K562 (cell line): ENCODE data around the gene DAAM1. TPM values are rescaled to one million over a fixed set of nuclear protein-coding genes. Genes with fewer than 3 reads are reported as not detected.

Source experiments
- ATAC-seq: fragments of 200-7000 bp; cut with Tn5 transposase; 3 replicates; pipeline ENCODE4 v1.9.1; 2020; ENCODE audit warnings: moderate library complexity
- BruUV-seq: library from RNA; stranded (reverse); fragments of 400-500 nt; replicated peaks from 2 replicates; lab custom pipeline; 2021; lab: Mats Ljungman, UMichigan
- CTCF ChIA-PET: fragments of 300-600 bp; formaldehyde crosslinking; extraction: SDS; loops from one replicate; lab custom pipeline; 2021; ENCODE audit warnings: low intra/inter-chr PET ratio; lab: Yijun Ruan, JAX
- POLR2A ChIA-PET: fragments of 300-600, 350-650 bp; sonication (Branson Sonifier 250); formaldehyde crosslinking; extraction: SDS; loops from one replicate; lab custom pipeline; 2021; ENCODE audit warnings: antibody characterized with exemption, inconsistent platforms; lab: Yijun Ruan, JAX
- DNase-seq, 4 experiments: peaks; one replicate each; pipeline versions ENCODE4 v3.0.0 to v3.0.0-alpha.2; 2011 to 2018; ENCODE audit warnings: low spot score in 3 of 4, mixed read lengths in 3 of 4; ENCODE audit errors: extremely low read depth in 1 of 4
- FAIRE-seq: peaks from 2 replicates; lab custom pipeline; 2011; peaks lifted over from hg19 to GRCh38; lab: Jason Lieb, UNC
- H2AFZ ChIP-seq: 2 replicates; pipeline ENCODE4 v1.6.0; 2011; ENCODE audit warnings: low read depth, low read length, control low read depth, inconsistent platforms
- H3K27ac ChIP-seq: fragments of 200-600 bp; 3 replicates; pipeline ENCODE4 v1.8.0; 2011; ENCODE audit warnings: low read depth, mild to moderate bottlenecking, control low read depth, inconsistent platforms, low read length, moderate library complexity, mixed read lengths; ENCODE audit errors: extremely low read depth
- H3K27me3 ChIP-seq, 2 experiments: fragments of 300-600 bp in 1 of 2; 2 replicates in 1 of 2; 3 replicates in 1 of 2; pipeline versions ENCODE4 v1.6.0 to v1.8.0; 2011; ENCODE audit warnings: inconsistent platforms in 2 of 2, low read length in 2 of 2, mild to moderate bottlenecking in 1 of 2, mixed read lengths in 1 of 2, moderate library complexity in 1 of 2; ENCODE audit not compliant: control insufficient read depth in 2 of 2, insufficient read depth in 2 of 2
- H3K36me3 ChIP-seq: fragments of 300-600 bp; 3 replicates; pipeline ENCODE4 v1.8.0; 2011; ENCODE audit warnings: mild to moderate bottlenecking, low read length, inconsistent platforms; ENCODE audit not compliant: control insufficient read depth, insufficient read depth
- H3K4me1 ChIP-seq, 2 experiments: fragments of 200-600 bp in 1 of 2; replicated peaks in 1 of 2; 2 replicates in 1 of 2; 3 replicates in 1 of 2; pipeline versions ENCODE4 v1.5.1 to v1.8.0; 2011; ENCODE audit warnings: inconsistent platforms in 2 of 2, low read length in 2 of 2, mild to moderate bottlenecking in 1 of 2, mixed read lengths in 1 of 2, moderate library complexity in 1 of 2; ENCODE audit not compliant: control insufficient read depth in 2 of 2, insufficient read depth in 2 of 2
- H3K4me2 ChIP-seq: 2 replicates; pipeline ENCODE4 v1.6.1; 2011; ENCODE audit warnings: low read length, control low read depth, inconsistent platforms, mixed read lengths; ENCODE audit not compliant: insufficient read depth
- H3K4me3 ChIP-seq: fragments of 200-600 bp; sonication (generic), shearing (Covaris generic); 2 replicates; pipeline ENCODE4 v1.5.1; 2016; ENCODE audit warnings: control low read depth, inconsistent platforms
- H3K79me2 ChIP-seq: fragments of 200-600 bp; 3 replicates; pipeline ENCODE4 v1.8.0; 2011; ENCODE audit warnings: low read length, inconsistent platforms; ENCODE audit not compliant: control insufficient read depth, insufficient read depth
- H3K9ac ChIP-seq, 2 experiments: 2 replicates each; pipeline versions ENCODE4 v1.6.0 to v1.6.1; 2011; ENCODE audit warnings: low read depth in 2 of 2, low read length in 2 of 2, control low read depth in 1 of 2, inconsistent platforms in 1 of 2, mild to moderate bottlenecking in 1 of 2, mixed read lengths in 1 of 2; ENCODE audit not compliant: insufficient read depth in 1 of 2
- H3K9me1 ChIP-seq: one replicate; pipeline ENCODE4 v1.6.0; 2011; ENCODE audit warnings: inconsistent platforms, mild to moderate bottlenecking, low read length, moderate library complexity; ENCODE audit not compliant: control insufficient read depth, insufficient read depth
- H3K9me3 ChIP-seq: replicated peaks from 2 replicates; pipeline ENCODE4 v1.5.1; 2011; ENCODE audit warnings: low read depth, low read length, inconsistent platforms; ENCODE audit not compliant: control insufficient read depth, insufficient read depth
- H4K20me1 ChIP-seq: replicated peaks from 2 replicates; pipeline ENCODE4 v1.6.1; 2011; ENCODE audit warnings: low read length, inconsistent platforms, mixed read lengths; ENCODE audit not compliant: control insufficient read depth, insufficient read depth
- CEBPB ChIP-seq: fragments of 450-650 bp; IDR thresholded peaks from 2 replicates; pipeline ENCODE4 v1.6.1; 2016; ENCODE audit warnings: missing genetic modification characterization, missing compliant biosample characterization
- NCOA2 ChIP-seq, 2 experiments: fragments of 450-650 bp; IDR thresholded peaks; 2 replicates each; pipeline ENCODE4 v1.6.1; 2018; ENCODE audit warnings: mild to moderate bottlenecking in 2 of 2, moderate library complexity in 1 of 2; ENCODE audit not compliant: partially characterized antibody in 2 of 2
- NFYB ChIP-seq: IDR thresholded peaks from 2 replicates; pipeline ENCODE4 v1.6.1; 2011; ENCODE audit warnings: mild to moderate bottlenecking, moderate library complexity; ENCODE audit not compliant: insufficient read length; ENCODE audit errors: extremely low read depth
- ZNF217 ChIP-seq: sonication (generic); formaldehyde crosslinking; IDR thresholded peaks from 2 replicates; pipeline ENCODE4 v1.8.0; 2022; ENCODE audit warnings: mild to moderate bottlenecking, missing genetic modification reagents
- WGBS: fragments of 100-300 bp; shearing (Covaris generic); methylation state at CpG from one replicate; pipeline ENCODE4 v1.1.6; 2016; ENCODE audit warnings: low coverage, mixed read lengths; ENCODE audit not compliant: insufficient coverage; ENCODE audit errors: missing lambda C conversion rate; 5-methylcytosine and 5-hydroxymethylcytosine counted together
- in situ Hi-C: fragments of 300-500 bp; cut with MboI; formaldehyde crosslinking; loops from 4 replicates; pipeline ENCODE4 v1.15.0; 2018; ENCODE audit warnings: inconsistent platforms, mixed read lengths
- intact Hi-C: fragments of 100-400 bp; cut with micrococcal nuclease; formaldehyde crosslinking; loops from 2 replicates; pipeline ENCODE4 v1.14.2; 2022
- polyA plus RNA-seq, 8 experiments: library from polyadenylated mRNA; depleted of rRNA in 4 of 8; stranded (reverse) in 5 of 8; unstranded in 3 of 8; fragments of >200 nt; fragmentation: Nextera tagmentation in 2 of 8; fragmentation: Illumina TruSeq in 1 of 8; extraction: Ambion mirVana in 2 of 8; extraction: Trizol in 1 of 8; gene quantifications; 2 replicates each; pipeline versions ENCODE4 v1.2.1 to v1.2.3, GENCODE V29; 2011 to 2014; ENCODE audit warnings: inconsistent platforms in 1 of 8, missing spikeins in 1 of 8
- total RNA-seq, 7 experiments: library from RNA; depleted of rRNA in 6 of 7; stranded (reverse); fragments of >200 nt in 6 of 7; fragmentation: Illumina TruSeq in 2 of 7; extraction: Trizol in 2 of 7; gene quantifications; 2 replicates each; pipeline versions ENCODE4 v1.2.1 to v1.2.3, GENCODE V29; 2011 to 2021; ENCODE audit warnings: low replicate concordance in 1 of 7

DAAM1 gene
- total and polyA plus RNA-seq, 9 of the 15 experiments (the other 6 are each of a cell fraction or from before 2014, with no cell fraction given), result 3.6 to 11.6 (median 6.7) TPM

DNA sequence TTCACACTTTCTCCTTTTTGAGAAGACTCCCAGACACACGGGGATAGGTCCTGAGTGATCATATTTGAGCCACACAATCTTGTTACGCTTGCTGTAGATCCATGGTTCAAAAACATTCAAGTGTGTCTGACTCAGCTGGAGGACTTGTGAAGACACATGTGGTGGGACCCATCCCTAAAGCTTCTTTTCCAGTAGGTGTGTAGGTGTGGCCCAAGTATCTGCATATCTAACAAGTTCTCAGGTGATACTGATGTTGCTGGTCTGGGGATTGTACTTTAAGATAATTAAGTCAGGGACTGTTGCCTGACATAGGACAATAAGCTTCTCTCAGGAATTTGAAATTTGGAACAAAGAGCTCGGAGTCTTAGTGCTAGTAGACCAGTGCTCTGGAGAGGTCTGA lies 4.1 kb upstream of the DAAM1 start:
- Histone ChIP-seq H3K4me1 (peaks cover 9 to 12% of the 10 kb centered on the region in 2 experiments; a peak in 4 of 5 replicates), H3K4me2 (no peak overlapping the region), H3K27ac (no peak overlapping the region), H2AFZ (peak overlapping the region; percentile 40; the same call in 1 of the 2 replicates), H3K27me3 (no peaks in the 10 kb centered on the region), H3K9me1 (no peaks in the 10 kb centered on the region), H3K4me3 (no peak overlapping the region), H3K79me2 (peaks cover under 1% of the 10 kb centered on the region; the same call in 1 of the 3 replicates), H3K9me3 (no peaks in the 10 kb centered on the region), H3K36me3 (no peaks in the 10 kb centered on the region), H4K20me1 (0 out of 2 replicates have a peak, but pooled peaks cover under 1% of the 10 kb centered on the region), H3K9ac (no peak overlapping the region)
- TF ChIP-seq NCOA2 (IDR thresholded peaks at IDR 0.05; ENCODE audit: partially characterized antibody in 2 of 2) (no peak), ZNF217 (no peak)
- ChIA-PET CTCF (no interaction called here), POLR2A (no interaction called here)
- in situ Hi-C loops (no loop called here), intact Hi-C loops (no loop called here)
- 50% methylated on average over 3 of the region's 3 CpGs for WGBS
- ATAC-seq (no peak), DNase-seq (no peak), FAIRE-seq (no peak)
- BruUV-seq, result no TSS peak

DNA sequence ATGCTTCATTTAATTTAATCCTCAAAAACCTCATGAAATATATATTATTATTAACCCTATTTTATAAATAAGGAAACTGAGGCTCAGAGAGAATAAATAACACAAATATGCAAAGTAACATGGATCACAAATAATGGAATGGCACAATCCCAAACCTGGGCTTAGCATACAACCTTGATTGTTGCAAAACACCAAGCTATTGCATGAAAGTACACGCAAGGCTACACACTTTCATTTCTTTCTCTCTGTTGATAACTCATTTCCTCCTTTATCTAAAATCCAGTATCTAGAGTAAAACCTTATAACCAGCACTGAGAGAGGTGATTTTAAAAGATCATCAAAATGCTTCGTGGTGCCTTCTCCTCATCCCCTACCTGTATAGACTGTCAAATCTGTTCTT lies 2.8 kb upstream of the DAAM1 start:
- FAIRE-seq (no peak), ATAC-seq (no peak), DNase-seq (no peak)
- Histone ChIP-seq H3K4me3 (no peak overlapping the region), H3K79me2 (peaks cover 11% of the 10 kb centered on the region), H3K4me1 (peaks cover 16 to 18% of the 10 kb centered on the region in 2 experiments; a peak in 4 of 5 replicates), H4K20me1 (peaks cover 13% of the 10 kb centered on the region; the same call in 1 of the 2 replicates), H3K36me3 (no peaks in the 10 kb centered on the region), H2AFZ (no peak overlapping the region), H3K4me2 (no peak overlapping the region), H3K9me1 (no peaks in the 10 kb centered on the region), H3K27me3 (no peaks in the 10 kb centered on the region), H3K9ac (no peak overlapping the region), H3K9me3 (no peaks in the 10 kb centered on the region), H3K27ac (no peak overlapping the region)
- no TSS peak for BruUV-seq
- intact Hi-C loops, result loop anchor here (5.0 kb wide), 1 partner anchor 888 kb away; the partner anchor contains the start of gene ARID4A
- CTCF ChIA-PET, result no interaction called here
- WGBS, result 36% methylated on average over 2 of the region's 2 CpGs
- POLR2A ChIA-PET, result no interaction called here
- TF ChIP-seq CEBPB (0 out of 2 replicates have a peak, but pooled peaks have one; percentile 9), NFYB (no peak)
- in situ Hi-C loops, result no loop called here
